ENCODE measurements around the gene TUT4.
"Not testable (repeated sequence)": the region's sequence is repeated elsewhere in the genome, so short reads cannot be mapped to it uniquely, and the experiment has no call there.

The TUT4 gene

GRCh38 chr1:52588535-52588934, 35.6 kb upstream of the TUT4 start:
- ChIA-PET POLR2A (ENCODE audit: low non-redundant PET) (no interaction called here), CTCF (no interaction called here)
- TF ChIP-seq CTCF (conservative IDR thresholded peaks at IDR 0.05; ENCODE audit: low read depth), result no peak
- no peak for DNase-seq (ENCODE audit: low spot score)
- H3K27ac ChIP-seq, result no peak overlapping the region

GRCh38 chr1:52588027-52588426, 35.1 kb upstream of the TUT4 start:
- CTCF ChIA-PET, result no interaction called here

DNA sequence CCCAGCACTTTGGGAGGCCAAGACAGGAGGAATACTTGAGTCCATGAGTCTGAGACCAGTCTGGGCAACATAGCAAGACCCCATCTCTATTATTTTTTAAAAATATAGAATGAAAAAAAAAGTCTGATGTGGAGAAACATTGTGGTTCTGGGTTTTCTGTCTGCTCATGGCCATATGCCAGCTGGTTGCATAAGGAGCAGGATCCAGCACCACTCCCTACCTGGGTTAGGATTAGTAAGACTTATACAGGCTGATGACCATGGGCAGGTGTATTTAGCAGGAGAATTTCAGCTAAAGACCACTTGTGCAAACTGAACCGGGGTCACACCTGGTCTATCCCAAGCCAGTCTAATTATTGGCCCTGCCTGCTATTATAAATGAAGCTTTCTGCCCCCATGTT, 32.6 kb upstream of the TUT4 start:
- POLR2A ChIA-PET (ENCODE audit: low non-redundant PET), result no interaction called here
- CTCF ChIA-PET, result no interaction called here
- no peak for DNase-seq (ENCODE audit: low spot score)
- no peak overlapping the region for H3K27ac ChIP-seq
- no peak for TF ChIP-seq CTCF (conservative IDR thresholded peaks at IDR 0.05; ENCODE audit: low read depth)

More at GRCh38 chr1:52588027-52588426, 35.1 kb upstream of the TUT4 start:
- no peak for DNase-seq (ENCODE audit: low spot score)
- no peak for TF ChIP-seq CTCF (conservative IDR thresholded peaks at IDR 0.05; ENCODE audit: low read depth)
- H3K27ac ChIP-seq, result no peak overlapping the region
- POLR2A ChIA-PET (ENCODE audit: low non-redundant PET), result no interaction called here

- ChIA-PET CTCF (no interaction called here), POLR2A (ENCODE audit: low non-redundant PET) (no interaction called here)
- no peak overlapping the region for H3K27ac ChIP-seq
- TF ChIP-seq CTCF (conservative IDR thresholded peaks at IDR 0.05; ENCODE audit: low read depth), result no peak
- no peak for DNase-seq (ENCODE audit: low spot score)
These were observed 29.3 kb upstream of the TUT4 start for GRCh38 chr1:52582116-52582696.

DNA sequence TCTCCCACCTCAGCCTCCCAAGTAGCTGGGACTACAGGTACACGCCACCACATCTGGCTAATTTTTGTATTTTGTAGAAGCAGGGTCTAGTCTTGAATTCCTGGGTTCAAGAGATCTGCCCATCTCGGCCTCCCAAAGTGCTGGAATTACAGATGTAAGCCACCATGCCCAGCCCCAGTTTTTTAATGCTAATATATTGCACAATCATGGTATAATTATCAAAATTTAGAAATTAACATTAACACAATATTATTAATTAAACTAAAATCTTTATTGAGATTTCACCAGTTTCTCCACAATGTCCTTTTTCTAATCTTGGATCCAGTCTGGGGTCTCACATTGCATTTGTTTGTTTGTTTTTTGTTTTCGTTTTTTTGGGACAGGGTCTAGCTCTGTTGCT, 27.4 kb upstream of the TUT4 start:
- DNase-seq (ENCODE audit: low spot score), result no peak
- POLR2A ChIA-PET (ENCODE audit: low non-redundant PET), result no interaction called here
- CTCF ChIA-PET, result interaction anchor here (0.5 kb wide), 1 partner anchor 268 kb away, joined by 3 read pairs; no protein-coding TSS in a partner anchor
- H3K27ac ChIP-seq, result no peak overlapping the region
- TF ChIP-seq CTCF (conservative IDR thresholded peaks at IDR 0.05; ENCODE audit: low read depth), result no peak

GRCh38 chr1:52579415-52579814, 26.5 kb upstream of the TUT4 start:
- no peak for DNase-seq (ENCODE audit: low spot score)
- POLR2A ChIA-PET (ENCODE audit: low non-redundant PET), result no interaction called here
- TF ChIP-seq CTCF (conservative IDR thresholded peaks at IDR 0.05; ENCODE audit: low read depth), result no peak
- no peak overlapping the region for H3K27ac ChIP-seq
- CTCF ChIA-PET, result interaction anchor here (0.5 kb wide), 1 partner anchor 269 kb away, joined by 3 read pairs; no protein-coding TSS in a partner anchor

DNA sequence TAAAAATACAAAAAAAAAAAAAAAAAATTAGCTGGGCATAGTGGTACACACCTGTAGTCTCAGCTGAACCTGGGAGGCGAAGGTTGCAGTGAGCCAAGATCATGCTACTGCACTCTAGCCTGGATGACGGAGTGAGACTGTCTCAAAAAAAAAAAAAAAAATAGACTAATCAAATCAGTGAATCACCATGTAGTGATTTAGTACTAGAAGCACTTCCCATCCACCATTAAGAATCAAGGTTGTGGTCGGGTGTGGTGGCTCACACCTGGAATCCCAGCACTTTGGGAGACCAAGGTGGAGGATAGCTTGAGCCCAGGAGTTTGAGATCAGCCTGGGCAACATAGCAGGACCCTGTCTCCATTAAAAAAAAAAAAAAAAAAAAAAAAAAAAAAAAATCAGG, 25.2 kb upstream of the TUT4 start:
- POLR2A ChIA-PET (ENCODE audit: low non-redundant PET), result not testable (repeated sequence)

More for the DNA sequence above, 25.2 kb upstream of the TUT4 start:
- CTCF ChIA-PET; H3K27ac ChIP-seq; DNase-seq (ENCODE audit: low spot score): not testable (repeated sequence)
